ENCODE data around the gene VPS41.

VPS41 gene

DNA sequence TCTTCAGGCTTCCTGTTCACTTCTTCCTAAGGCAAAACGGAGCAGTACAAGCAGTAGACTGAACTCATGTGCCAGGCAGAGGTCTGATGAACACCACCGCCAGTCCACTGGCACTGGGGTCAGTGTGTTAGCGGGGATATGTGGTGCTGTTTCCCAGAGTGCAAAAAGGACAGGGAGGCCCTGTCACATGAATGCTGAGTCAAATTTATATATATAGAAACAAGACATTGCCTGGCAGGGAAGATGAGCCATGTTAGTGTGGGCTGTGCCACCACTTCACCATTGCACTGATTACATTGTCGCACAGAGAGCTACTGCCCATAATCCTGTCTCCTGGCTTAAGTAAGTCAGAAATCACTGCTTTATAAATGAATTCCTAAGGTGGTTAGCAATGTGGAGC, 155.6 kb downstream of the VPS41 start:
- TF ChIP-seq, protein P1, sequence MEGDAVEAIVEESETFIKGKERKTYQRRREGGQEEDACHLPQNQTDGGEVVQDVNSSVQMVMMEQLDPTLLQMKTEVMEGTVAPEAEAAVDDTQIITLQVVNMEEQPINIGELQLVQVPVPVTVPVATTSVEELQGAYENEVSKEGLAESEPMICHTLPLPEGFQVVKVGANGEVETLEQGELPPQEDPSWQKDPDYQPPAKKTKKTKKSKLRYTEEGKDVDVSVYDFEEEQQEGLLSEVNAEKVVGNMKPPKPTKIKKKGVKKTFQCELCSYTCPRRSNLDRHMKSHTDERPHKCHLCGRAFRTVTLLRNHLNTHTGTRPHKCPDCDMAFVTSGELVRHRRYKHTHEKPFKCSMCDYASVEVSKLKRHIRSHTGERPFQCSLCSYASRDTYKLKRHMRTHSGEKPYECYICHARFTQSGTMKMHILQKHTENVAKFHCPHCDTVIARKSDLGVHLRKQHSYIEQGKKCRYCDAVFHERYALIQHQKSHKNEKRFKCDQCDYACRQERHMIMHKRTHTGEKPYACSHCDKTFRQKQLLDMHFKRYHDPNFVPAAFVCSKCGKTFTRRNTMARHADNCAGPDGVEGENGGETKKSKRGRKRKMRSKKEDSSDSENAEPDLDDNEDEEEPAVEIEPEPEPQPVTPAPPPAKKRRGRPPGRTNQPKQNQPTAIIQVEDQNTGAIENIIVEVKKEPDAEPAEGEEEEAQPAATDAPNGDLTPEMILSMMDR (IDR thresholded peaks at IDR 0.05; ENCODE audit: low read depth, low read length), result no peak
- TF ChIP-seq POLR2A (IDR thresholded peaks at IDR 0.05; ENCODE audit: extremely low read depth, insufficient read length), result no peak
- no peak for TF ChIP-seq MAX (IDR thresholded peaks at IDR 0.05; ENCODE audit: low read depth, low read length)
- no peak for TF ChIP-seq MYC (IDR thresholded peaks at IDR 0.05; ENCODE audit: low read depth, low read length)
- DNase-seq (ENCODE audit: low read depth), result no peak

GRCh38 chr7:38751416-38751815, 157.6 kb downstream of the VPS41 start:
- no peak overlapping the region for H3K4me3 ChIP-seq (ENCODE audit: low read depth, low read length)
- no peak for TF ChIP-seq MAX (IDR thresholded peaks at IDR 0.05; ENCODE audit: low read depth, low read length)
- TF ChIP-seq, protein P1 (IDR thresholded peaks at IDR 0.05; ENCODE audit: low read depth, low read length), result no peak
- no peak for TF ChIP-seq MYC (IDR thresholded peaks at IDR 0.05; ENCODE audit: low read depth, low read length)
- TF ChIP-seq POLR2A (IDR thresholded peaks at IDR 0.05; ENCODE audit: extremely low read depth, insufficient read length), result no peak
- DNase-seq (ENCODE audit: low read depth), result no peak

More for the DNA sequence above, 155.6 kb downstream of the VPS41 start:
- no peak overlapping the region for H3K4me3 ChIP-seq (ENCODE audit: low read depth, low read length)

DNA sequence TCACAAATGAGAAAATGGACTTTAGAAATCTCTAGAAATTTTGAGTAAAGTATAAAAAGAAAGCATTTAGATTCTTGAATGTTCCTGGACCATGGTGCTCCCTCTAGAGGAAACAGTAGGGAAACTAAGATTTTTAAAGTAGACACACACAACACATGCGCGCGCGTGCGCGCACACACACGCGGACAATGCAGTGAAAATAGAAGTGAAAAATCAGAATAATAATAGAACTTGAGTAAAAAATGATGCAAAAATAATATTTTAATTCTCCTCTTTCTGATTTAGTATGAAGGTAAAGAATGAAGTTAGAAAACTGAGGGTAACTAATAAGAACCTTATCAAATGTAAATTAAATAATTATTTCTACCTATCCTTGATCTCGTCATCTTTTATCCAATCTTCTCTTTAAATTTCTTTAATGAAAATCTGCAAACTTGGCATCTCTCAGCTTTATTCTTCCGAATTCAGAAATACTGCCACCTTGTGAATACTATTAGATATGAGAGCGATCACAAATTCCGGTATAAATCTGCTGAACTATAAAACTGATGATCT, 160.9 kb downstream of the VPS41 start:
- peak; percentile 8 for DNase-seq (ENCODE audit: low read depth)
- H3K4me3 ChIP-seq (ENCODE audit: low read depth, low read length), result no peak overlapping the region
- no peak for TF ChIP-seq MYC (IDR thresholded peaks at IDR 0.05; ENCODE audit: low read depth, low read length)
- TF ChIP-seq, protein P1 (IDR thresholded peaks at IDR 0.05; ENCODE audit: low read depth, low read length), result peak; percentile 45

DNA sequence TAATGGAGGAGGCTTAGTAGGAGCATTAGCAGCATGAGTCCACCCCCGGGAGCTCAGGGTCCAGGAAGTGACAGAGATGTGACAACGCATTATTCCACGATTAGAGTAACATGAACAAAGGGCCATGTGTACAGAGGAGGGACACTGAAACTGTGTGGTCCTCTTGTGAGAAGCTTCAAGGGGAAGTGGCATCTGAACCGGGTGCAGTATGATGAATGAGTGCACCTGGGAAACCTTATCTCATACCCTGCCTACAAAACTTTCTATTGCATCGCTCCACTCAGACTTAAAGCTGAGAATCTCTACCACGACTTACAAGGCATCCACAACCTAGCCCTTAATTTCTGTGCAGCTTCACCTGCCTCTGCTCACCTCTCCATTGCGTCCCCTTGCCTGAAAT, 162.6 kb downstream of the VPS41 start:
- TF ChIP-seq, protein P1 (IDR thresholded peaks at IDR 0.05; ENCODE audit: low read depth, low read length), result no peak
- no peak for TF ChIP-seq MAX (IDR thresholded peaks at IDR 0.05; ENCODE audit: low read depth, low read length)
- no peak for TF ChIP-seq MYC (IDR thresholded peaks at IDR 0.05; ENCODE audit: low read depth, low read length)
- no peak for TF ChIP-seq POLR2A (IDR thresholded peaks at IDR 0.05; ENCODE audit: extremely low read depth, insufficient read length)
- no peak for DNase-seq (ENCODE audit: low read depth)
- no peak overlapping the region for H3K4me3 ChIP-seq (ENCODE audit: low read depth, low read length)

- peak; percentile 15 for DNase-seq (ENCODE audit: low read depth)
- TF ChIP-seq, protein P1 (IDR thresholded peaks at IDR 0.05; ENCODE audit: low read depth, low read length), result no peak
- 0 out of 2 replicates have a peak, but pooled peaks have one; percentile 16 for TF ChIP-seq MAX (IDR thresholded peaks at IDR 0.05; ENCODE audit: low read depth, low read length)
- no peak overlapping the region for H3K4me3 ChIP-seq (ENCODE audit: low read depth, low read length)
These were observed 164.2 kb downstream of the VPS41 start for GRCh38 chr7:38744746-38745145.

- H3K4me3 ChIP-seq (ENCODE audit: low read depth, low read length), result no peak overlapping the region
- no peak for DNase-seq (ENCODE audit: low read depth)
- TF ChIP-seq POLR2A (IDR thresholded peaks at IDR 0.05; ENCODE audit: extremely low read depth, insufficient read length) (no peak), MAX (IDR thresholded peaks at IDR 0.05; ENCODE audit: low read depth, low read length) (no peak), MYC (IDR thresholded peaks at IDR 0.05; ENCODE audit: low read depth, low read length) (no peak)
- TF ChIP-seq, protein P1 (IDR thresholded peaks at IDR 0.05; ENCODE audit: low read depth, low read length), result no peak
These were observed 165.1 kb downstream of the VPS41 start for GRCh38 chr7:38743899-38744298.

All from NB4 (cell line).